ENCODE measurements around the gene PLCB1.
"Not testable (repeated sequence)": the region's sequence is repeated elsewhere in the genome, so short reads cannot be mapped to it uniquely, and the experiment has no call there.

Gene PLCB1

GRCh38 chr20:8131598-8132483, at the start of gene PLCB1:
PLCB1 (plus strand) TSS chr20:8132266; CDS start chr20:8132652, 386 bp downstream.
- in situ Hi-C loops (cut with MboI; ENCODE audit: low sequenced_read_pairs) = no loop called here

DNA sequence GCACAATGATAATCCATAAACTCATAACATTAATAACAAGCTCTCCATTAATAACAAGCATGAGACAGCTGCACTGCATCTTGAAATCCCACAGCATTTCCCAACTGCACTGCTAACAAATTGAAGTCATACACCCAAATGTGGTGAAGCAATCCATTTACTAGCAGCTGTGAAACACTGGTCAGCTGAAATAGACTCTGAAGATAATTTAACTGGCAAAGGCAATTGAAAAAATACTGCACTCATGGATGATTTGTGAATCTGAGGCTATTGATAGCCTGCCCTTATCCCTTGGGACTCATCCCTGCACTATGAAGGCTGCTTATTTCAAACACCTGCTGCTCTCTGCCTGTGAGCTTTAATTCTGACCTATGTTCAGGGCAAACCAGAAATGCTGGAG, 49.1 kb upstream of the PLCB1 start:
- in situ Hi-C loops (cut with MboI; ENCODE audit: low sequenced_read_pairs) = no loop called here

DNA sequence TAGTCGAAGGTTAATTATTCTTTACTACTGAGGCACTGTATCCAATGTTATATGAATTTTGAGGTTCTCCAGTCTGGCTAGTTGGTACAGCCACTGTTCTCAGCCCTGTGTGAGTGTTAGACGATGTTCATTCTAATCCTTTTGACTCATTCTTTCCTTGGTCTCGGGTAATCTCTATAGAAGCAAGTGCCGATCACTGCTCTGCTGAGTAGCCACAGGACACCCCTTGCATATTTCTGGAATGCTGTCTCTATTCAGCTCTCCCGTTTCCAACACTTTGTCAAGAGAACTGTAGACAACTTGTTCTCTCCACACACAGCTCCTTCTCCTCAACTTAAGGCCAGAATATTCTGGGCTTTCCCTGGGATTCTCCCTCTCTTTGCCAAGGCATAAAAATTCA, 42.4 kb upstream of the PLCB1 start:
- in situ Hi-C loops (cut with MboI; ENCODE audit: low sequenced_read_pairs) = no loop called here

- in situ Hi-C loops (cut with MboI; ENCODE audit: low sequenced_read_pairs) = no loop called here
Observed at GRCh38 chr20:8094415-8094818, 37.6 kb upstream of the PLCB1 start.

DNA sequence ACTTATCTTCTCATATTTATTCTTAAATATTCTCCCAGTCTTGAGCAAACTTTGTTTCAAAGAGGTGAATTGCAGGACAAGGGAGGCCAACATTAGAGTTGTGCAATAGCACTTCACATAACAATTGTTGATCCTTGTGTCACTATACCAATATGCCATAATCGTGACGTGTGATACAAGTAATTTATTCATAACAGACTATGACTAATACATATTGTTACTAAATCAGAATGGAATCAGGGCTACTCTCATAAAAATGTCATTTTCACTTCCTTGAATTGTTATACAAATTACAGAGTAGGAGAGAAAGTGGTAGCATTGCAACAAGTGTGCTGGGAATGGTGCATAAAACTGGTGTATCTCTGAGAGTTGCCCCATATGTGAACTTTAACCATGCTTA, 37.2 kb upstream of the PLCB1 start:
- in situ Hi-C loops (cut with MboI; ENCODE audit: low sequenced_read_pairs) = no loop called here

GRCh38 chr20:8095648-8096572, 36.2 kb upstream of the PLCB1 start:
- in situ Hi-C loops (cut with MboI; ENCODE audit: low sequenced_read_pairs) = no loop called here

DNA sequence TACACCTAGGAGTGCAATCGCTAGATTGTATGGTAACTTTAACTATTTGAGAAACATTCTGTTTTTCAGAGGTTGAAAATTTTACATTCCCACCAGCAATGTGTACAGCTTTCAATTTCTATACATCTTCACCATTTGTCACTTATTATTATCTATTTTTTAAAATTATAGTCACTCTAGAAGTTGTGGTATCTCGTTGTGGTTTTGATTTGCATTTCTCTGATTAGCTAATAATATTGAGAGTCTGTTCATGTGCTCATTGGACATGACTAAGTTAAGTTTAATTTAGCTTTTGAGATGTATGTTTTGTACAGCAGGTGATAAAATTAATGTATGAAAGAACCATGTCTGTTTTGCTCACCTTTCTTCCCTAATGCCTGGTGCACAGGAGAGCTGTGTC, 34.8 kb upstream of the PLCB1 start:
- in situ Hi-C loops (cut with MboI; ENCODE audit: low sequenced_read_pairs) = no loop called here

GRCh38 chr20:8104252-8104651, 27.8 kb upstream of the PLCB1 start:
- in situ Hi-C loops (cut with MboI; ENCODE audit: low sequenced_read_pairs) = no loop called here

DNA sequence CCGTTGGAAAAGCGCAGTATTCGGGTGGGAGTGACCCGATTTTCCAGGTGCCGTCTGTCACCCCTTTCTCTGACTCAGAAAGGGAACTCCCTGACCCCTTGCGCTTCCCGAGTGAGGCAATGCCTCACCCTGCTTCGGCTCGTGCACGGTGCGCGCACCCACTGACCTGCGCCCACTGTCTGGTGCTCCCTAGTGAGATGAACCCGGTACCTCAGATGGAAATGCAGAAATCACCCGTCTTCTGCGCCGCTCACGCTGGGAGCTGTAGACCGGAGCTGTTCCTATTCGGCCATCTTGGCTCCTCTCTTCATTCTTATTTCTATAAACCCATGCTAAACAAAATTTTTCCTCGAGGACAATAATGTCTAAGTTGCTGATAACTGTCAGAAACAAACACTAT, 17.5 kb upstream of the PLCB1 start:
- in situ Hi-C loops (cut with MboI; ENCODE audit: low sequenced_read_pairs) = not testable (repeated sequence)

- in situ Hi-C loops (cut with MboI; ENCODE audit: low sequenced_read_pairs) = no loop called here
Observed at GRCh38 chr20:8115436-8115835, 16.6 kb upstream of the PLCB1 start.

DNA sequence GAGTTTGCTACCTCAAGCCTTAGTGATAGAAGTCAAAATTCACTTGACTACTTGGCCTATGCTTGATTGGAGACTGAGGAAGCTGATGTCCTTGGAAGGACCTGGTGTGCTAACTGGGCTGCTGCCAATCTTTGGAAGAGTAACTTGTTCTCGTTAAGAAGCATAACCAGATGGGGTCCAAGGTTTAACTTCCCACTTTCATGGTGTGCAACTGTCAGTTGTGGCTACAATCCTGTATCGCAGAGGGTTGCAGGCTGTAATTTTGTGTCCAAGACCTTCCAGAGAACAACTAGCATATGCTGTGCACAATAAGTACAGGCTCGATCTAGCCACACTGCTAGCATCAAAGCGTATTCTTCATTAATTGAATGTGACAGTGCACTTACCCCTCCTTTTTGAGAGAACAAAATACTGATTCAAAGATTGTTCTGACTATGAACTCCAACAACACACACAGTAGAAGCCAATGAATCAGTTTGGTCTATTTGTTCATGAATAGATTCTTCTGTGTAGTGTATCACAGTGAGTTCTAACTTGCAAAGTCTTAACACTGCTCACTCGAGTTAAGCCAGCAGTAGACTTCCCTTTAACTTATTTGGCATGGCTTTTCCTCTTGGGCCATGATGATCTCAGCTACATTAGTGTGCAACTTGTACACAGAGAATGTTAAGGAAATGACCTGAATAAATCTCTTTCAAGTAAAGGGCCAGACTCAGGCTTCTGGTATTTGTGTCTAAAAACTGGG, 15.8 kb upstream of the PLCB1 start:
- in situ Hi-C loops (cut with MboI; ENCODE audit: low sequenced_read_pairs) = no loop called here

- in situ Hi-C loops (cut with MboI; ENCODE audit: low sequenced_read_pairs) = no loop called here
Observed at GRCh38 chr20:8117636-8118035, 14.4 kb upstream of the PLCB1 start.

- in situ Hi-C loops (cut with MboI; ENCODE audit: low sequenced_read_pairs) = no loop called here
Observed at GRCh38 chr20:8118039-8118438, 14.0 kb upstream of the PLCB1 start.

DNA sequence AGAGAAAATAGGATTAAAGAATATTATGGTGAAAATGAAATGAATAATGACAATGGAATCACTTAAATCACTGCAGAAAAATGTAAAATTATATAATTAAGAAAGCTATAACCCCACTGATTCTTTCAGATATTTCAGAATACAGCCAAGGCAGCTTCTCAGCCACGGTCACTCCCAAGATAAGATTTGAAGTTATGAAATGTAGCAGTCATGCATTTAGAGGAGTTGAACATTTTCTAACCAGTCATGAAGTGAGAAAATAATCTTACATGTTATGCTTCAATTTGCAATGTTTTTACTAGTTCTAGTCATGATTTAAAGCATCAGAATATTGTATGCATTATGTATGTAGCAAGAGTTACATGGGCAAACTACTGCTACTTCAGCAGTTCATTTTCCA, 13.3 kb upstream of the PLCB1 start:
- in situ Hi-C loops (cut with MboI; ENCODE audit: low sequenced_read_pairs) = no loop called here

GRCh38 chr20:8121666-8122065, 10.4 kb upstream of the PLCB1 start:
- in situ Hi-C loops (cut with MboI; ENCODE audit: low sequenced_read_pairs) = no loop called here

- in situ Hi-C loops (cut with MboI; ENCODE audit: low sequenced_read_pairs) = no loop called here
Observed at GRCh38 chr20:8124639-8125038, 7.4 kb upstream of the PLCB1 start.

GRCh38 chr20:8126181-8126580, 5.9 kb upstream of the PLCB1 start:
- in situ Hi-C loops (cut with MboI; ENCODE audit: low sequenced_read_pairs) = no loop called here

DNA sequence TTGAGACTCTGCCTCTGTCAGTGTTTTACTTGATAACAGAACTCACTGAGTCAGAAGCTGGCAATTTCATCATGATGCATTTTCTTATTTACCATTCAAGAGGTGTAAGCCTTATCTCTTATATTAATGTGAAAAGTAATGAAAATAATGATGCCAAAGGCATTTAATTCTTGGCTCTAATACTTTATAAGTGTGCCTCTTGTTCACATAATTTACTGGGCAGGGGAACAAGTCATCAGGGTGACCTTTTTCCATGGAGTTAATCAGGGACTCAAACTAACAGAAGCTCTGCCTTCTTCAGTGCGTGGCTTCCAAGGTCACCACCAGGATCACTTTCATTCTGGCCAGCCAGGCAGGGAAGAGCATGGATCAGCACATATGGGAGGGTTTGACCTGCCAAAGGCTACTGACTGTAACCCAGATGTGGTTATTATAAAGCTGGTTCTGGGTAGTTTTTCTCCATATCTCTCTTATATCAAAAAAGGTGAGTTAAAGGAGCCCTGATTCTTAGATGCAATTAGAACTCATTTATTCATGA, 5.2 kb upstream of the PLCB1 start:
- in situ Hi-C loops (cut with MboI; ENCODE audit: low sequenced_read_pairs) = no loop called here

- in situ Hi-C loops (cut with MboI; ENCODE audit: low sequenced_read_pairs) = no loop called here
Observed at GRCh38 chr20:8127553-8128255, 4.4 kb upstream of the PLCB1 start.
